Tibial artery (tissue), 4 donors: ENCODE measurements around the gene PLD2.

Source experiments
- DNase-seq, 2 donors: peaks; one replicate each; pipeline ENCODE4 v3.0.0-alpha.2; 2019
- H3K27ac ChIP-seq, 2 donors: fragments of 200-600 bp; sonication (generic) in 1 of 2; 1 replicate in 1 of 2; 2 replicates in 1 of 2; pipeline ENCODE4 v1.5.1; 2018 to 2019; ENCODE audit warnings: mild to moderate bottlenecking in 1 of 2
- H3K27me3 ChIP-seq, 2 donors: fragments of 200-600 bp; sonication (generic) in 1 of 2; one replicate each; pipeline versions ENCODE4 v1.5.1 to v1.6.0; 2016 to 2019
- H3K36me3 ChIP-seq, 3 donors: fragments of 200-600 bp; sonication (generic) in 2 of 3; one replicate each; pipeline ENCODE4 v1.5.1; 2016 to 2019; ENCODE audit warnings: mild to moderate bottlenecking in 2 of 3
- H3K4me1 ChIP-seq, 4 donors: fragments of 200-600 bp; sonication (generic) in 2 of 4; 1 replicate in 3 of 4; 2 replicates in 1 of 4; pipeline ENCODE4 v1.5.1; 2016 to 2019
- H3K4me3 ChIP-seq, 2 donors: fragments of 200-600 bp; sonication (generic) in 1 of 2; 1 replicate in 1 of 2; 2 replicates in 1 of 2; pipeline ENCODE4 v1.5.1; 2018 to 2019; ENCODE audit warnings: mild to moderate bottlenecking in 2 of 2
- H3K9me3 ChIP-seq, 3 donors: fragments of 200-600 bp; sonication (generic) in 1 of 3; one replicate each; pipeline ENCODE4 v1.5.1; 2016 to 2019
- CTCF ChIP-seq, 2 experiments: fragments of 200-600 bp in 1 of 2; fragments of 450-650 bp in 1 of 2; IDR thresholded peaks; one replicate each; pipeline ENCODE4 v1.5.1; 2017 to 2019; ENCODE audit warnings: antibody characterized with exemption in 2 of 2, mild to moderate bottlenecking in 1 of 2, moderate library complexity in 1 of 2
- intact Hi-C: fragments of 100-400 bp; cut with DNase I; formaldehyde crosslinking; loops from one replicate; pipeline ENCODE4 v1.15.0; 2023; ENCODE audit warnings: low total_unique reads

The PLD2 gene

DNA sequence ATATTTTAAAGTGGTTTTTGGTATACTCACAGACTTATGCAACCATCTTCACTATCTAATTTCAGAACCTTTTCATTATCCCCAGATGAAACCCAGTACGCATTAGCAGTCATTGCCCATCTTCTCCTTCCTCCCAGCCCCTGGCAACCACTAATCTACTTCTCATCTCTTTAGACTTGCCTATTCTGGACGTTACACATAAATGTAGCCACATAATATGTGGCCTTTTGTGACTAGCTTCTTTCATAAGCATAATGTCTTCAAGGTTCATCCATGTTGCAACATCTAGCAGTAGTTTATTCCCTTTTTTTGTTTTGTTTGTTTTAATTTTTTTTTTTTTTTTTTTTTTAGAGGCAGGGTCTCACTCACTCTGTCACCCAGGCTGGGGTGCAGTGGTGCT lies 63.9 kb downstream of the PLD2 start:
- no peak for DNase-seq
- Histone ChIP-seq H3K9me3 (no peaks in the 10 kb centered on the region), H3K36me3 (peaks cover 0 to 12% (median 3%) of the 10 kb centered on the region in 3 donors), H3K4me1 (no peaks in the 10 kb centered on the region), H3K4me3 (no peak overlapping the region), H3K27ac (no peak overlapping the region), H3K27me3 (no peaks in the 10 kb centered on the region)
- intact Hi-C loops, result no loop called here
- no peak for TF ChIP-seq CTCF (IDR thresholded peaks at IDR 0.05)

GRCh38 chr17:4872786-4873185 lies 65.8 kb downstream of the PLD2 start:
- Histone ChIP-seq H3K4me3 (no peak overlapping the region), H3K27me3 (no peaks in the 10 kb centered on the region), H3K9me3 (no peaks in the 10 kb centered on the region), H3K27ac (no peak overlapping the region), H3K4me1 (peaks cover 0 to 3% (median 0%) of the 10 kb centered on the region in 4 donors), H3K36me3 (peaks cover 0 to 12% (median 3%) of the 10 kb centered on the region in 3 donors)
- no peak for TF ChIP-seq CTCF (IDR thresholded peaks at IDR 0.05)
- no peak for DNase-seq
- intact Hi-C loops, result no loop called here
